LNCaP clone FGC (cell line): ENCODE results near the gene CHGA.

Experiments used
- DNase-seq: peaks from one replicate; pipeline ENCODE4 v3.0.0-alpha.2; 2011; ENCODE audit warnings: low read depth
- H3K4me3 ChIP-seq: 2 replicates; pipeline ENCODE4 v1.5.1; 2011; ENCODE audit warnings: mild to moderate bottlenecking, low read depth, low read length, control low read depth
- TF ChIP-seq, protein P1 (sequence below): IDR thresholded peaks from 2 replicates; pipeline ENCODE4 v1.5.1; 2012; ENCODE audit warnings: mild to moderate bottlenecking; ENCODE audit not compliant: control insufficient read depth, insufficient read depth; ENCODE audit errors: extremely low read depth

CHGA gene

GRCh38 chr14:92969871-92970270 is 46.9 kb downstream of the CHGA start:
- no peak for DNase-seq

DNA sequence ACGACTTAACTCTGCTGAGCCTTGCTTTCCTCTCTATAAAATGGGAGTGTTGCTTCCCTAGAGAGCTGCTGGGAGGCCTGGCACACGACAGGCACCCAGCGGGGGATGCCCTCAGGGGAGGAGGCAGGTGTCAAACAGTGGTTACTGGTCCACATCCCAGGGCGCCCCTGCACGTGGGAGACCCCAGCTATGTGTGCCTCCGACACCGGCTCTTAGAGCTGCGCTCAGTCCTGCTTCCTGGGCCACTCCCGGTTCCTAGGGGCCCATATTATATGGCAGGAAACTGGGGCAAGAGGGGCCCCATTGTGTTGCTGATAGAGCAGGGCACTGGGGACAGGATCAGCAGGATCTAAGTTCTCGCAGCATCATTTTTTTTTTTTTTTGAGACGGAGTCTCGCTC is 47.3 kb downstream of the CHGA start:
- no peak overlapping the region for H3K4me3 ChIP-seq
- TF ChIP-seq, protein P1, sequence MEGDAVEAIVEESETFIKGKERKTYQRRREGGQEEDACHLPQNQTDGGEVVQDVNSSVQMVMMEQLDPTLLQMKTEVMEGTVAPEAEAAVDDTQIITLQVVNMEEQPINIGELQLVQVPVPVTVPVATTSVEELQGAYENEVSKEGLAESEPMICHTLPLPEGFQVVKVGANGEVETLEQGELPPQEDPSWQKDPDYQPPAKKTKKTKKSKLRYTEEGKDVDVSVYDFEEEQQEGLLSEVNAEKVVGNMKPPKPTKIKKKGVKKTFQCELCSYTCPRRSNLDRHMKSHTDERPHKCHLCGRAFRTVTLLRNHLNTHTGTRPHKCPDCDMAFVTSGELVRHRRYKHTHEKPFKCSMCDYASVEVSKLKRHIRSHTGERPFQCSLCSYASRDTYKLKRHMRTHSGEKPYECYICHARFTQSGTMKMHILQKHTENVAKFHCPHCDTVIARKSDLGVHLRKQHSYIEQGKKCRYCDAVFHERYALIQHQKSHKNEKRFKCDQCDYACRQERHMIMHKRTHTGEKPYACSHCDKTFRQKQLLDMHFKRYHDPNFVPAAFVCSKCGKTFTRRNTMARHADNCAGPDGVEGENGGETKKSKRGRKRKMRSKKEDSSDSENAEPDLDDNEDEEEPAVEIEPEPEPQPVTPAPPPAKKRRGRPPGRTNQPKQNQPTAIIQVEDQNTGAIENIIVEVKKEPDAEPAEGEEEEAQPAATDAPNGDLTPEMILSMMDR = no peak
- DNase-seq = no peak

More at GRCh38 chr14:92969871-92970270, 46.9 kb downstream of the CHGA start:
- TF ChIP-seq, protein P1 = no peak
- H3K4me3 ChIP-seq = no peak overlapping the region

GRCh38 chr14:92971601-92972180 is 48.7 kb downstream of the CHGA start:
- no peak overlapping the region for H3K4me3 ChIP-seq
- no peak for DNase-seq
- TF ChIP-seq, protein P1 = no peak

DNA sequence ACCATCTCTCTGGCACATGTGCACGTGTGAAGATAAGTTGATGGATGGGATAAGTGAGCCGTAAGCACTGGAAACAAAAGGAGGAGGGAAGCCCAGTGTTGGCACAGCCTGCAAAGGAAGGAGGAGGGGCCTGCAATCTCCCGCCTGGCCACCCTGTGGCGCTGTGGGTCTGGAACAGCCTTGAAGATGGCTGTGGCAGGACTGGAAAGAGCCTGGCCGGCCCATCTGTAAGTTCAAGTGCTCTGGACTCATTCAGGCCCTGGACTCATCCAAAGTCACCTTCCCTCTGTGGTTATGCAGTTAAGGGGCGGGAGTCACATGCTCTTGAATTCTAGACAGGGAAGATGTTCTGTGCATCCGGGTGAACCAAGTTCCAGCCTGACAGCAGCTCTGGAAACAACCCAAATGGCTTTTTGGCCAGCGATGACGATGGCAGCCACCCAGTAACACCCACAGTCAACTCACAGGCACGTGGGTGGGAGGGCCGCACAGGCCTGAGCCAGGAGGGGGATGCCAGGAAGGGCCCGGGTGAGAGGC is 50.4 kb downstream of the CHGA start:
- H3K4me3 ChIP-seq = no peak overlapping the region
- DNase-seq = peak; percentile 87
- TF ChIP-seq, protein P1 = peak; percentile 83

DNA sequence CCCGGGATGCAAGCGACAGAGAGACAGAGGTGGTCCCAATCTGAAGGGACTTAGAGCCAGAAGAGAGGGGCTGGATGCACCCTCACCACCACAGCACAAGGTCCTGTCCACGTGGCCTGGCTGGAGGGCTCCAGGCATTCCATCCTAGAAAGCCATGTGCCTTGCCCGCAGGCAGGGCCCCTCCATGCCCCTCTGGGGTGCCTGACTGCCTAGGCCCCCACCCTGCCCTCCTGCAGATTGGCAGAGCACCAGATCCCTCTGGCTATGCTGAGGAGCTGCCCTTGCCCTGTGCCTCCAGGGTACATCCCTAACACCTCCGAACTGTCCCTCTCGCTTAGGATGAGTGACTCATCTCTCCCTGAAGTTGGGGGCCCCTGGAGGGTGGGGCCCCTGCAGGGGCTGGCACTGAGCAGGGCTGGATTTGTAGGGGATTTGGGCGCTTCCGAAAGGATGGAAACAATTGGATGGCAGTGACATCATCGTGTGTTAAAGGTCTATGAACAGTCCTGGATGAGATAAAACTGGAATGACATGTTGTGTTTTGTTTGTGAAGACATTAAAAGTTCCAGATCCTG is 50.9 kb downstream of the CHGA start:
- TF ChIP-seq, protein P1 = no peak
- peak; percentile 84 for DNase-seq
- H3K4me3 ChIP-seq = no peak overlapping the region

DNA sequence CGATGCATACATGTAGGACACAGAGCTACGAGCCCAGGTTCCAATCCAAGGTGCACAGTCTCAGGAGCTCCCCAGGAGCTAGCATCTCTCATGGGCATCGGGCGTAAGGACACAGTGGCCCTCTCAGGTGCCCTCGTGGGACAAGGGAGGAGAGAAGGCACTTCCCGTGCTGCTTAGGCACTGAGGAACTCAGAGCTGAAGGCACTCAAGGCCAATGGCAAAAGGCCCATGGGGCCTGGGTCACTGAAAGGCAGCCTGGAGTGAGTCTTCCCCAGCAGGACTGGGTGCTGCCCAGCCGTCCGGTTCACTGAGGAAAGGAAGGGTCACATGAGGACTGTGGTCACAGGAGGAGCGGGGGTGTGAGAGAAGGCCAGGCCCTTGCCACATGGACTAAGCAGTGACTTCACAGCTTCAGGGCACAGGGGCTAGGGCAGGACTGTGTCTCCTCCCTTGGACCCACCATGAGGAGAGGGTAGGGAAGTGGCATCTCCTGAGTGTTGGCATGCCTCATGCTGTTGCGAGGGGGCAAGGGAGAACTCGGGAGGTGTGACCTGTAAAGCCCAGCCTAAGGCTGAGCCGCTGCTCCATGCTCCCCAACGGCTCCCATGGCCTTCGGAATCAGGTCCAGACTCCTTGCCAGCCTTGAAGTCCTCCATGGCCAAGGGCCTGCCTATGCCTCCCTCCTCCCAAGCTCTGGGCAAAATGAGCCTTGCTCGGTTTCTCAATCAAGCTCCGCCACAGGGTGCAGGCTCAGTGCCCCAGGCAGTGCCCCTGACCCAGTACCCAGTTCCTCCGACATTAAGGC is 51.8 kb downstream of the CHGA start:
- DNase-seq = no peak
- TF ChIP-seq, protein P1 = no peak
- H3K4me3 ChIP-seq = no peak overlapping the region
